ENCODE results near the gene PARP8. TPM values are rescaled to one million over a fixed set of nuclear protein-coding genes. Genes with fewer than 3 reads are reported as not detected.

Gene PARP8
- total and polyA plus RNA-seq, 2 of the 8 experiments (the other 6 are each of a cell fraction or from before 2014, with no cell fraction given), result 16.6 to 30.6 TPM

DNA sequence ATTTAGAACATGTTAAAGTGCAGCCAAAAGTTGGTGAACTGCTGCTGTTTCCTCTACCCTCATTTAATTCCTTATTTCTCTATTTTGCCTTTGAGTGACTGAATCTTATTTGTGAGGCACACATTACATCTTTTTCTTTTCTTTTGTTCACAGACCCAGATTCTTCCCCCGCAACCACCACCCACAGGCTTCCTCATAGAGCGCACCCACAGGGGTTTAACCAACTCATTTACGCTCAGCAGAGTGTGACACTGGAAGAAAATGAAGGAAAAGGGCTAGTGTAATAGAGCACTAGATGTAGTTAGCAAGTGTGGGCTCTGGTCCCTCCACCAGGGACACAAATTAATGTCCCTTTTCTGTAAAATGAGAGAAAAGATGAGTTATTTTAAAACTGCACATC is 200.7 kb downstream of the PARP8 start:
- Histone ChIP-seq H3K14ac (ENCODE audit: insufficient read length) (no peak overlapping the region), H3K27me3 (replicated peaks in 1 of 4; ENCODE audit: control insufficient read depth in 3 of 4, extremely low read depth in 1 of 4, insufficient read depth in 3 of 4, low read length in 3 of 4) (no peaks in the 10 kb centered on the region), H4K5ac (ENCODE audit: insufficient read length, low read depth, low read length) (no peak overlapping the region), H3K36me3 (ENCODE audit: control insufficient read depth in 2 of 4, insufficient read depth in 4 of 4, low read length in 3 of 4) (no peaks in the 10 kb centered on the region), H3K56ac (replicated peaks; ENCODE audit: insufficient read length, low read depth, low read length) (no peak overlapping the region), H3K23me2 (ENCODE audit: low read depth, low read length) (no peaks in the 10 kb centered on the region), H4K8ac (ENCODE audit: extremely low read depth, insufficient read depth, low read length) (no peak overlapping the region), H2AK5ac (ENCODE audit: low read depth, low read length) (no peak overlapping the region), H3K4me1 (replicated peaks in 1 of 4; ENCODE audit: control insufficient read depth in 3 of 4, insufficient read depth in 4 of 4, low read length in 3 of 4) (no peaks in the 10 kb centered on the region), H3K18ac (ENCODE audit: extremely low read depth, low read length) (no peak overlapping the region), H3K27ac (ENCODE audit: low read depth, low read length) (no peak overlapping the region), H3K4me3 (ENCODE audit: extremely low read depth in 1 of 4, insufficient read depth in 2 of 4, low read depth in 3 of 4, low read length in 4 of 4) (no peak overlapping the region), H2AFZ (ENCODE audit: low read length) (no peak overlapping the region), H2BK5ac (ENCODE audit: low read depth, low read length) (no peak overlapping the region), H2BK20ac (ENCODE audit: low read length) (no peak overlapping the region), H3K79me2 (ENCODE audit: control insufficient read depth in 1 of 2, insufficient read depth in 2 of 2, low read length in 2 of 2) (no peaks in the 10 kb centered on the region), H4K91ac (replicated peaks; ENCODE audit: insufficient read length, low read length) (no peak overlapping the region), H3K23ac (ENCODE audit: insufficient read length) (no peak overlapping the region), H3K9ac (replicated peaks in 1 of 4; ENCODE audit: extremely low read depth in 1 of 4, low read depth in 3 of 4, low read length in 3 of 4) (no peak overlapping the region), H2BK15ac (ENCODE audit: low read length) (no peak overlapping the region), H3K79me1 (ENCODE audit: low read depth, low read length) (no peaks in the 10 kb centered on the region), H2BK120ac (replicated peaks; ENCODE audit: low read depth, low read length) (no peak overlapping the region), H4K20me1 (replicated peaks in 1 of 2; ENCODE audit: control insufficient read depth in 1 of 2, insufficient read depth in 2 of 2, low read length in 2 of 2) (no peaks in the 10 kb centered on the region), H3K9me3 (ENCODE audit: insufficient read depth in 2 of 2, low read depth in 1 of 2, low read length in 1 of 2) (no peaks in the 10 kb centered on the region), H3K4me2 (ENCODE audit: insufficient read depth in 1 of 2, low read depth in 2 of 2, low read length in 2 of 2) (no peak overlapping the region), H2BK12ac (ENCODE audit: low read depth, low read length) (no peak overlapping the region), H3K4ac (replicated peaks; ENCODE audit: insufficient read length, low read depth, low read length) (no peak overlapping the region)
- POLR2A ChIA-PET (ENCODE audit: partially characterized antibody), result no interaction called here
- WGBS, 2 experiments (ENCODE audit: extremely low coverage in 1 of 2, insufficient coverage in 1 of 2, insufficient read length in 1 of 2, insufficient replicate concordance in 2 of 2, low coverage in 1 of 2, low lambda C conversion rate in 2 of 2, missing lambda C conversion rate in 1 of 2), result 55% methylated on average over 3 of the region's 3 CpGs; no CpG with 5 or more reads in 1 of the 2 experiments
- 0 out of 4 replicates have a peak, but pooled peaks of 1 of the 2 experiments have one; percentile 65 for TF ChIP-seq HDAC2 (IDR thresholded peaks at IDR 0.05; ENCODE audit: borderline replicate concordance in 1 of 2, low read depth in 2 of 2, low read length in 2 of 2)
- no peak for TF ChIP-seq SIRT6 (IDR thresholded peaks at IDR 0.05; ENCODE audit: low read length)
- CTCF ChIA-PET (ENCODE audit: partially characterized antibody), result no interaction called here
- DNase-seq (ENCODE audit: low read depth in 1 of 2, low spot score in 2 of 2) (no peak), FAIRE-seq (no peak)

Data from H1 (cell line).